Fibroblast of skin of left biceps (primary cell): ENCODE results near the gene CCDC74B.
"Not testable (repeated sequence)": the region's sequence is repeated elsewhere in the genome, so short reads cannot be mapped to it uniquely, and the experiment has no call there.

ENCODE experiments used
- DNase-seq, 2 experiments: peaks; one replicate each; pipeline ENCODE4 v3.0.0-alpha.2; 2013; ENCODE audit warnings: low read depth in 2 of 2

Gene CCDC74B

DNA sequence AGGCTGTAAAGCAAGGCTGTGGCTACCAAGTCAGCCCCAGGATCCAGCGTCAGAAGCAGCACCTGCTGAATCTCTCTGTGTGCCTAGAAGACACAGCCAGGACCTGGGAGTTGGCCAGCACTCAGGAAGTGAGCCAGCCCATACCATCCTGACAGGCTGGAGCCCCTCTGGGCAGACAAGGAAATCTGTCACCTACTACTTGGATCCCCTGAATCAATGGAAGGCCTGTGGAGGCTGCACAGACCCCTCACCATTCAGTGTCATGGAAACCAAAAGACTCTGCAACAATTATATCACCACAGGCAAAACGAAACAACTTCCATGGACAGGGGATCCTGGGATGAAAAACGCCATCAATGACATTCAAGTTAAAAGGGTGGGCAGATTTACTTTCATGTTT, 21.7 kb upstream of the CCDC74B start:
- DNase-seq: not testable (repeated sequence)

DNA sequence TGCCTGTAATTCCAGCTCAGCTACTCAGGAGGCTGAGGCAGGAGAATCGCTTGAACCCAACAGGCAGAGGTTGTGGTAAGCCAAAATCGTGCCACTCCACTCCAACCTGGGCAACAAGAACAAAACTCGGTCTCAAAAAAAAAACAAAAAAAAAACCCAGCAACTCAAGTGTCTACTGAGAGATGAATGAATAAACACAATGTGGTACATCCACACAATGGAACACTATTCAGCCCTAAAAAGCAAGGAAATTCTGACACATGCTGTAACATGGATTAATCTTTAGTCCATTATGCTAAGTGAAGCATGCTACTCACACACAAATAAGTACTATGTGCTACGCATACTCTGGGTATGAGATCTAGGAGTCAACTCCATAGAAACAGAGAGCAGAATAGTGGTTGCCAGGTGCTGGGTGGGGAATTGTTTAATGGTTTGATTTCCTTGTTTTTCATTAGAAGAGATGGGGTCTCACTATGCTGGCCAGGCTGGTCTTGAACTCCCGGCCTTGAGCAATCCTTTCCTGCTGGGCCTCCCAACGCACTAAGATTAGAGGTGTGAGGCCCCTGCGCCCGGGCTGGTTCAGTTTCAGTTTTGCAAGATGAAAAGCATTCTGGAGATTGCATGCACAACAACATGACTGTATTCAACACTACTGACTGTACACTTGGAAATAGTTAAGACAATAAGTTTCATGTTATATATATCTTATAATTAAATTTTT, 20.5 kb upstream of the CCDC74B start:
- DNase-seq: no peak

- DNase-seq: no peak
Observed at GRCh38 chr2:130162968-130163367, 18.1 kb upstream of the CCDC74B start.

GRCh38 chr2:130162486-130162885, 17.6 kb upstream of the CCDC74B start:
- DNase-seq: not testable (repeated sequence)

GRCh38 chr2:130160838-130161705, 16.2 kb upstream of the CCDC74B start:
- not testable (repeated sequence) for DNase-seq

DNA sequence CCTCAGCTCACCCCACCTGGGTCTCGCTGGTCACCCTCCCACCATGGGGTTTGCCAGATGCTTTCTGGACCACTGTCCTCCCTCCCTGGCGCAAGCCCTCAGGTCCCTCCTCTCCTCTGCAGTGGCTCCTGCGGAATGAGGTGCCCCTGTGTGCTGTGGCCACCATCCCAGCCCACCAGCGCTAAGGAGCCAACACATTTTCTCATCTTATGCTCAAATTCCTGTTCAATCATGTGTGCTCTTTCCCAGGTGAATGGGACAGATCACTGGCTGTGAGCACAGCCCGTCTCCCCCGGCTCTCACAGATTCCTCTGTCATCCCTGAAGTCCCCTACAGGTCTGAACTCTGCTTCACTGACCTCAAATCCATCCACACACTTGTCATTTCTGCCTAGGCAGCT, 15.2 kb upstream of the CCDC74B start:
- no peak for DNase-seq

DNA sequence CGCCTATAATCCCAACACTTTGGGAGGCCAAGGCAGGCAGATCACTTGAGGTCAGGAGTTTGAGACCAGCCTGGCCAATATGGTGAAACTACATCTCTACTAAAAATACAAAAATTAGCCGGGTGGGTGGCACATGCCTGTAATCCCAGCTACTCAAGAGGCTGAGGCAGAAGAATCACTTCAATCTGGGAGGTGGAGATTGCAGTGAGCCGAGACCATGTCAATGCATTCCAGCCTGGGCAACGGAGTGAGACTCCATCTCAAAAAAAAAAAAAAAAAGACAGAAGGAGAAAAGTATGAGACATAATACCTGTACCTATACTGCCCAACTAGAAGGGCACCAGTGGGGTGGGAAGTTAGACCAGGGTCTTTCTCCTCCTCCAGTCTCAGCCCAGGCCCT, 14.5 kb upstream of the CCDC74B start:
- not testable (repeated sequence) for DNase-seq

GRCh38 chr2:130158631-130159030, 13.7 kb upstream of the CCDC74B start:
- DNase-seq: no peak

DNA sequence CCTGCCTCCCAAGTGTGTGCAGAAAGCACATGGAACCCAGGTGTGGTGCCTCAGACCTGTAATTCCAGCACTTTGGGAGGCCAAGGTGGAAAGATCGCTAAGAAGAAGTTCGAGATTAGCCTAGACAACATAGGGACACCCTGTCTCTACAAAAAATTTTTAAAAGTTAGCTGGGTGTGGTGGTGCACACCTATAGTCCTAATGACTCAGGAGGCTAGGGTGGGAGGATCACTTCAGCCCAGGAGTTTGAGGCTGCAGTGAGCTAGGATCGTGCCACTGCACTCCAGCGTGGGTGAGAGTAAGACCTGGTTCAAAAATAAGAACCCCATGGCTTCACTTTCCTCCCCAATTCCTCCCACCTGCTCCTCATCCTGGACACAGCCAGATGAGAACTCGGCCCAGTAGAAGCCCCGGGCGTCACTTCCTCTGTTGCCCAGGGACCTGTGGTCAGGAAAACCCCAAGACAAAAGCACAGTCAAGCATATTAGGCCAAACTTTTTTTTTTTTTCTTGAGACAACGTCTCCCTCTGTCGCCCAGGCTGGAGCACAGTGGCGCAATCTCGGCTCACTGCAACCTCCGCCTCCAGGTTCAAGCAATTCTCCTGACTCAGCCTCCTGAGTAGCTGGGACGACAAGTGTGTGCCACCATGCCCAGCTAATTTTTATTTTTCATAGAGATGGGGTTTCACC, 13.1 kb upstream of the CCDC74B start:
- DNase-seq: not testable (repeated sequence)

DNA sequence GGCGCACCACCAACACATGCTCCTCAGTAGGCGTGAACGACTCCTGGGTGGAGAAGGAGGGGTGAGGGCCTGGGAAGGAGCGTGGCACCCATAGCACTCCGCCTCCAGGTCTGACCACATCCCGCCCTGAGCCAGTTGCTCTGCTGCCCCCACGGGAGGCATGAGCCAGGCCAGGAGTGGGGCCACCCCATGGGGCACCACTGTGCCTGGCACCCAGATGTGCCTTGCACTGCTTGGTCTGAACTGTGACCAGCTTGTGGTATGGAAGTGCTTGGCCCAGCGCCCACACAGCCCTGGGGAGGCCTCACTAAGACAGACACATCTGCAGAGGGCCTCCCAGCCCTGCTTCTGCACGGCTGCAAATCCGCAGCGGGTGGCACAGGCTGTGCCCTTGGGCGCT, 12.4 kb upstream of the CCDC74B start:
- DNase-seq: not testable (repeated sequence)

DNA sequence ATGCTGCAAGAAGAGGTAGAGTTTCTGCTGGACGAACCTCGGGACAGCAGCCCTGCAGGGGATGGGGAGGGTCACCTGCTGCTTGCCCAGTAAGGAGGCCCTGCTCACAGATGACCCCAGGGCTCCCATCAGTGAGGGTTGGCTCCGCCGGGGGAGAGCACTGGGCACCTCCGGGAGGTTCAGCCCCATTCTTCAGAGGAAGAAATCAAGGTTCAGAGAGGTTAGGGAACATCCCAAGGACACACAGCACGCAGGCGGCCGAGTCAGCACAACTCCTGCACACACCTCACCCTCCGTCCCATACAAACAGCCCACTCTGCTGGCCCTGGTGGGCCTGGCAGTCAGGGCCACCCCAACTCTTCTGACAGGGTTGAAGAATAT, 11.7 kb upstream of the CCDC74B start:
- no peak for DNase-seq

- not testable (repeated sequence) for DNase-seq
Observed at GRCh38 chr2:130155956-130156623, 11.2 kb upstream of the CCDC74B start.

DNA sequence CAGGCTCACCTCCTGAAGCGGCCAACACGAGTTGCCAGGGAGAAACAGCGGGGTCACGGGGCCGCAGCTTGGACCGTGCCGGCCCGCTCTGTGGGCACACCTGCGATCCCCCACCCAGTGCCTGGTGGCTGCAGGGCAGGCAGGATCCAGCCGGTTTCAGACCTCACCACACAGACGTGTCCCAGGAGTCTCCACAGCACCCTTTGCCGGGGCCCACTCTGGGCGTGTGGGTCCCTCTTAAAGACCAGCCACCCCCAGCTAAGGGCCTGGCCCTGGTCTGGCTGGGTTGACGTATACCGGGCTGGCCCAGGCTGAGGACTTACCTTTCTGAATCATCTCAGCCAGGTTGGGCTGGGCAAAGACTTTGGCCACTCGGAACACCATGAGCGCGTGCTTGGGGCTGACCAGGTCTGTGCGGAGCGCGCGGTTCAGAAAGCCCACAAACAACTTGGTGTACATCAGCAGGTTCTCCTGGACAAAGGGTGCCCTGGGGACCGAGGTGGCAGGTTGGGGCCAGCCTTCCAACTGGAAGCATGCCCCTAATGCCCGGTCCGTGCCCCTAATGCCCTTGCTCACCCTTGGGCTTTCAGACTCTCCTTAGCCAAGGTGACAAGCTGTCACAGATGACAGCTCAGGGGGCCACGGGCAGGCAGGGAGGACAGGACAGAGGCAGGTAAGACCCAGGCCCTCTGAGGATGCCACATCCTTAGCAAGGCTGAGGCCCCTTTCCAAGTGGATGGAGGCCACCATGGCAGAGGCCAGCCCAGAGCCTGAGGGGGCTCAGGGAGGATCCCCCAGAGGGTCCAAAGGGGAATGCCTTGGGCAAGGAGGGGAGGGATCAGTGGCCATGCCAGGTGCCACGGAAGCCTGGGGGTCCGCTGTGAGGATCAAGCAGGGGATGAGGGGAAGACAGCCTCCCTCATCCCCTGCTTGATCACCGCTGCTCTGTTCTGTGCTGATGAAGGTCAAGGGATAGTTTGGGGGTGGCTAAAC, 10.2 kb upstream of the CCDC74B start:
- DNase-seq: no peak

GRCh38 chr2:130154423-130154770, 9.5 kb upstream of the CCDC74B start:
- not testable (repeated sequence) for DNase-seq

- not testable (repeated sequence) for DNase-seq
Observed at GRCh38 chr2:130153721-130154422, 9.0 kb upstream of the CCDC74B start.

DNA sequence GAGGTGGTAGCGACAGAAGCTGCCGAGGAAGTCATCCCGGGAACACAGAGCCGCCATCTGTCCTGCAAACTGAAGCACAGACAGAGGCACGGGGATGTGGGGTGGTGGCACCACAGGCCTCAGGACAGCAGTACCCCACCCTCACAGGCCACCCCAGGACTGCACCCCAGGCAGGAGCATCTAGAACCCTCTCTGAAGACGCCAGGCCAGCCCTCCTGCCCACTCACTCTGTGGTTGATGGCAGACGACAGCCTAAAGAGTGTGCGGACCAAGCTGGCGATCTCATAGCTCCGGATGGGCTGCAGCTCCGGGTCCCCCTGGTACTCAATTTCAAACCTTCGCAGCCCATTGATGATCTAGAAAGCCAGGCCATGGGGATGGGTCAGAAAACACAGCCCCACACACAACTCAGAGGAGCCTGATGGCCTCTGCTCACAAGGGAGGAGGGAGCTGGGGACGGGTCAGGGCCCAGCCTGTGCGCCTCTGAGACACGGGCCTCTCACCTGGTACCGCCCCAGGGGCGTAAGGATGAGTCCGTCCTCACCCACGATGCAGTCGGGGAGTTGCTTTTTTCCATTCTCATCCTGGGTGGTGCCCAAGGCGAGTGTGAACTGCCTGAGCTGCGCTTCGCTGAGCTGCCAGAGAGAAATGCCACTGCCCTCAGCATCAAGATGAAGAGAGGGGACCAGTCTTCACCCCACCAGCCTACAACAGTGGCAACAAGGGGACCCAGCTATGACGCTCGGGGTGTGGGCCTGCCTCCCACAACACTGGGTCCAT, 8.1 kb upstream of the CCDC74B start:
- DNase-seq: no peak

DNA sequence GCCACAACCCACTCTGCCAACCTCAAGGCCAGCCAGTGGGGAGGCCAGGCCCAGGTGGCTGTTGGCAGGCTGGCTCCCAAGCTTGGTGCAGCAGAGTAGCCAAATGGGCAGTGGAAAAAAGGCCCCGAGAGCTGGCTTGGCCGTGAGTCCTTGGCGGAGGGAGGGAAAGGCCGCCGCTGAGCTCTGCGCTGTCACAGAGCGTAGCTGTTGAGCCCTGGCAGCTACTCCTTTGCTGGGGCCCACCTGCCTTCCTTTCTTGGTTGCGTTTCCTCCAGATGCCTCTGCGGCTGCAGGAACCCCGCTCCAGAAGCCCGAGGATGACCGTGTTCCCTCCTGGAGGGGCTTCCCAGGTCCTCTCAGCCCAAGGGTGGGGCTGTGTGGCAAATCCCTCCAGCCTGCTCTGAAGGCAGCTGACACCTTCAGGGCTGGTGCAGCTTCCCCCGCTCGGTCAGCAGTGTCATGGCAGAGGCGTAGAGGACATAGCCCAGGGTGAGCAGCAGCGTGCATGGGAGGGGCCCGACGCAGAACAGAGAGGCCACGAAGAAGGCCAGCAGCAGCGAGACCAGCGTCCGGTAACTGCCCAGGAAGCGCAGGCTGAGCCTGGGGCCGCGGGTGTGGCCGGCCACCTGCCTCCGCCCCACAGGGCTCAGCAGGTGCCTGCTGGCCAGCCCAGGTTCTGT, 7.4 kb upstream of the CCDC74B start:
- DNase-seq: not testable (repeated sequence)

GRCh38 chr2:130151145-130151512, 6.2 kb upstream of the CCDC74B start:
- DNase-seq: not testable (repeated sequence)
